Measurements from ENCODE around the gene PARD6G. TPM values are rescaled to one million over a fixed set of nuclear protein-coding genes. Genes with fewer than 3 reads are reported as not detected.

PARD6G gene
- total and polyA plus RNA-seq, 2 of the 8 experiments (the other 6 are each of a cell fraction or from before 2014, with no cell fraction given), result 11.3 to 17.9 TPM

Other genes starting within 250 kb of the PARD6G start
- 27.6 and 29.5 TPM in 2 replicates for gene RBFA, start 213.1 kb downstream of the PARD6G start, total RNA-seq (2021; fragmentation: NEBNext Ultra II Directional; extraction: Animal tissue kit (Norgen Biotek cat#: 25700))
- gene RBFA, start 213.1 kb downstream of the PARD6G start, polyA plus RNA-seq (2011; rRNA removed), result 18.5 and 19.2 TPM in 2 replicates
- gene ADNP2, start 138.3 kb downstream of the PARD6G start, total RNA-seq (2021; fragmentation: NEBNext Ultra II Directional; extraction: Animal tissue kit (Norgen Biotek cat#: 25700)), result 61.1 and 61.6 TPM in 2 replicates
- gene ADNP2, start 138.3 kb downstream of the PARD6G start, polyA plus RNA-seq (2011; rRNA removed), result 25.1 and 28.5 TPM in 2 replicates

Data from H1 (cell line).